Fibroblast of lung (primary cell): ENCODE data around the gene PRODH2. TPM values are rescaled to one million over a fixed set of nuclear protein-coding genes. Genes with fewer than 3 reads are reported as not detected.

Experiments used
- DNase-seq, 2 donors: peaks; one replicate each; pipeline versions ENCODE4 v3.0.0 to v3.0.0-alpha.2; 2010; ENCODE audit warnings: low read depth in 2 of 2
- H2AFZ ChIP-seq: 2 replicates; pipeline ENCODE4 v1.5.1; 2012; ENCODE audit warnings: low read length, control low read depth, inconsistent platforms
- H3K27ac ChIP-seq: 2 replicates; pipeline ENCODE4 v1.5.1; 2011; ENCODE audit warnings: low read length, control low read depth; ENCODE audit not compliant: insufficient read depth
- H3K27me3 ChIP-seq: 2 replicates; pipeline ENCODE4 v1.5.1; 2011; ENCODE audit warnings: mild to moderate bottlenecking, low read length; ENCODE audit not compliant: control insufficient read depth, insufficient read depth
- H3K36me3 ChIP-seq: 2 replicates; pipeline ENCODE4 v1.5.1; 2011; ENCODE audit warnings: low read length; ENCODE audit not compliant: control insufficient read depth, insufficient read depth
- H3K4me1 ChIP-seq: 2 replicates; pipeline ENCODE4 v1.5.1; 2011; ENCODE audit warnings: low read length; ENCODE audit not compliant: control insufficient read depth, insufficient read depth; ENCODE audit errors: extremely low read depth
- H3K4me2 ChIP-seq: 2 replicates; pipeline ENCODE4 v1.5.1; 2011; ENCODE audit warnings: low read length, control low read depth; ENCODE audit not compliant: insufficient read depth; ENCODE audit errors: extremely low read depth
- H3K4me3 ChIP-seq, 4 experiments: fragments of 200-600 bp in 1 of 4; sonication (generic) in 1 of 4; replicated peaks in 1 of 4; 2 replicates each; pipeline ENCODE4 v1.5.1; 2011 to 2016; ENCODE audit warnings: low read length in 4 of 4, low read depth in 3 of 4, mild to moderate bottlenecking in 3 of 4, control low read depth in 2 of 4, inconsistent platforms in 1 of 4, mixed read lengths in 1 of 4; ENCODE audit not compliant: insufficient read depth in 1 of 4; ENCODE audit errors: control extremely low read depth in 1 of 4
- H3K79me2 ChIP-seq: 2 replicates; pipeline ENCODE4 v1.5.1; 2012; ENCODE audit warnings: mild to moderate bottlenecking, low read length, inconsistent platforms; ENCODE audit not compliant: control insufficient read depth, insufficient read depth
- H3K9ac ChIP-seq: 2 replicates; pipeline ENCODE4 v1.5.1; 2011; ENCODE audit warnings: mild to moderate bottlenecking, low read length, control low read depth; ENCODE audit not compliant: insufficient read depth
- H3K9me3 ChIP-seq: 2 replicates; pipeline ENCODE4 v1.5.1; 2012; ENCODE audit warnings: low read depth, low read length; ENCODE audit not compliant: control insufficient read depth, insufficient read depth
- H4K20me1 ChIP-seq: 2 replicates; pipeline ENCODE4 v1.5.1; 2011; ENCODE audit warnings: low read length; ENCODE audit not compliant: control insufficient read depth, insufficient read depth; ENCODE audit errors: extremely low read depth
- CTCF ChIP-seq, 2 donors: IDR thresholded peaks in 1 of 2; conservative IDR thresholded peaks in 1 of 2; 1 replicate in 1 of 2; 2 replicates in 1 of 2; pipeline ENCODE4 v1.5.1; 2011 to 2012; ENCODE audit warnings: low read length in 2 of 2, control low read depth in 1 of 2, inconsistent platforms in 1 of 2, low read depth in 1 of 2, mild to moderate bottlenecking in 1 of 2
- EZH2 ChIP-seq: IDR thresholded peaks from 2 replicates; pipeline ENCODE4 v1.5.1; 2012; ENCODE audit warnings: low read length, control low read depth, mild to moderate bottlenecking; ENCODE audit errors: missing control alignments
- polyA plus RNA-seq, 2 donors: library from polyadenylated mRNA; depleted of rRNA in 1 of 2; stranded (reverse) in 1 of 2; unstranded in 1 of 2; fragments of >200 nt; gene quantifications; 2 replicates each; pipeline ENCODE4 v1.2.1, GENCODE V29; 2011 to 2012; ENCODE audit warnings: missing spikeins in 1 of 2
- total RNA-seq: library from RNA; depleted of rRNA; stranded (reverse); fragments of >200 nt; gene quantifications from 2 replicates; pipeline ENCODE4 v1.2.1, GENCODE V29; 2014

PRODH2 gene
- total and polyA plus RNA-seq, 2 donors (not counting 1 experiment from before 2014, with no cell fraction given) = not detected

- DNase-seq = no peak
- no peak overlapping the region for H3K27ac ChIP-seq
- no peaks in the 10 kb centered on the region for H4K20me1 ChIP-seq
- TF ChIP-seq CTCF (conservative IDR thresholded peaks at IDR 0.05 in 1 of 2, IDR thresholded peaks at IDR 0.05 in 1 of 2; ENCODE audit: low read depth in 1 of 2, low read length in 2 of 2) = no peak
- TF ChIP-seq EZH2 = no peak
- H3K9me3 ChIP-seq = no peaks in the 10 kb centered on the region
- H2AFZ ChIP-seq = no peak overlapping the region
- no peaks in the 10 kb centered on the region for H3K27me3 ChIP-seq
- H3K36me3 ChIP-seq = peaks cover 11% of the 10 kb centered on the region
- no peak overlapping the region for H3K4me2 ChIP-seq
- no peak overlapping the region for H3K4me3 ChIP-seq
- no peaks in the 10 kb centered on the region for H3K4me1 ChIP-seq
- H3K9ac ChIP-seq = no peak overlapping the region
- no peaks in the 10 kb centered on the region for H3K79me2 ChIP-seq
These were observed 45.2 kb downstream of the PRODH2 start for GRCh38 chr19:35767288-35768081.

- Histone ChIP-seq H3K4me3 (no peak overlapping the region), H3K9ac (no peak overlapping the region), H3K9me3 (no peaks in the 10 kb centered on the region), H3K27ac (no peak overlapping the region), H4K20me1 (no peaks in the 10 kb centered on the region), H3K36me3 (peaks cover 15% of the 10 kb centered on the region), H3K4me2 (no peak overlapping the region), H2AFZ (no peak overlapping the region), H3K4me1 (no peaks in the 10 kb centered on the region), H3K79me2 (no peaks in the 10 kb centered on the region), H3K27me3 (no peaks in the 10 kb centered on the region)
- TF ChIP-seq EZH2 (no peak), CTCF (conservative IDR thresholded peaks at IDR 0.05 in 1 of 2, IDR thresholded peaks at IDR 0.05 in 1 of 2; ENCODE audit: low read depth in 1 of 2, low read length in 2 of 2) (no peak)
- no peak for DNase-seq
These were observed 46.0 kb downstream of the PRODH2 start for GRCh38 chr19:35766571-35767104.

- no peak overlapping the region for H3K27ac ChIP-seq
- no peak overlapping the region for H3K9ac ChIP-seq
- no peak overlapping the region for H3K4me3 ChIP-seq
- H3K4me2 ChIP-seq = no peak overlapping the region
- H3K36me3 ChIP-seq = peaks cover 20% of the 10 kb centered on the region
- H3K9me3 ChIP-seq = no peaks in the 10 kb centered on the region
- H2AFZ ChIP-seq = no peak overlapping the region
- H3K79me2 ChIP-seq = peaks cover 7% of the 10 kb centered on the region
- H3K4me1 ChIP-seq = no peaks in the 10 kb centered on the region
- no peaks in the 10 kb centered on the region for H3K27me3 ChIP-seq
- TF ChIP-seq CTCF (conservative IDR thresholded peaks at IDR 0.05 in 1 of 2, IDR thresholded peaks at IDR 0.05 in 1 of 2; ENCODE audit: low read depth in 1 of 2, low read length in 2 of 2) (no peak), EZH2 (no peak)
- no peak for DNase-seq
- no peaks in the 10 kb centered on the region for H4K20me1 ChIP-seq
These were observed 48.0 kb downstream of the PRODH2 start for GRCh38 chr19:35764432-35765315.
